Bronchial epithelial cell (primary cell): ENCODE measurements around the gene HMCES. TPM values are rescaled to one million over a fixed set of nuclear protein-coding genes. Genes with fewer than 3 reads are reported as not detected.
"Not testable (repeated sequence)": the region's sequence is repeated elsewhere in the genome, so short reads cannot be mapped to it uniquely, and the experiment has no call there.

ENCODE experiments used
- DNase-seq: peaks from one replicate; pipeline ENCODE4 v3.0.0-alpha.2; 2010; ENCODE audit warnings: low read depth
- FAIRE-seq: peaks from 2 replicates; lab custom pipeline; 2011; peaks lifted over from hg19 to GRCh38; lab: Jason Lieb, UNC
- H3K27me3 ChIP-seq: 2 replicates; pipeline ENCODE4 v1.5.1; 2011; ENCODE audit warnings: low read length; ENCODE audit not compliant: control insufficient read depth, insufficient read depth
- H3K36me3 ChIP-seq: 2 replicates; pipeline ENCODE4 v1.5.1; 2011; ENCODE audit warnings: low read length; ENCODE audit not compliant: control insufficient read depth, insufficient read depth
- H3K4me3 ChIP-seq: 2 replicates; pipeline ENCODE4 v1.5.1; 2011; ENCODE audit warnings: mild to moderate bottlenecking, low read depth, low read length, control low read depth
- CTCF ChIP-seq: IDR thresholded peaks from 2 replicates; pipeline ENCODE4 v1.5.1; 2011; ENCODE audit warnings: mild to moderate bottlenecking, moderate library complexity, low read length, control low read depth, inconsistent platforms; ENCODE audit not compliant: insufficient read depth, severe bottlenecking
- total RNA-seq: library from RNA; depleted of rRNA; stranded (reverse); fragments of >200 nt; gene quantifications from 2 replicates; pipeline ENCODE4 v1.2.1, GENCODE V29; 2014

The HMCES gene
- total RNA-seq, 1 donor from 2014 or later: 30.5 TPM

GRCh38 chr3:129245141-129245540 lies 33.5 kb upstream of the HMCES start:
- Histone ChIP-seq H3K36me3 (no peaks in the 10 kb centered on the region), H3K4me3 (no peak overlapping the region), H3K27me3 (no peaks in the 10 kb centered on the region)
- no peak for FAIRE-seq
- DNase-seq: peak; percentile 81
- no peak for TF ChIP-seq CTCF

GRCh38 chr3:129245641-129246306 lies 32.9 kb upstream of the HMCES start:
- not testable (repeated sequence) for H3K4me3 ChIP-seq, H3K27me3 ChIP-seq, FAIRE-seq, H3K36me3 ChIP-seq
- peak; percentile 76 for TF ChIP-seq CTCF
- peak; percentile 75 for DNase-seq

- TF ChIP-seq CTCF: no peak
- Histone ChIP-seq H3K27me3 (no peaks in the 10 kb centered on the region), H3K36me3 (no peaks in the 10 kb centered on the region), H3K4me3 (no peak overlapping the region)
- DNase-seq (no peak), FAIRE-seq (no peak)
These were observed 32.0 kb upstream of the HMCES start for GRCh38 chr3:129246636-129247035.

- Histone ChIP-seq H3K4me3 (peak overlapping the region; percentile 94), H3K27me3 (no peaks in the 10 kb centered on the region), H3K36me3 (peaks cover 9% of the 10 kb centered on the region)
- TF ChIP-seq CTCF: no peak
- no peak for FAIRE-seq
- DNase-seq: no peak
These were observed 30.2 kb upstream of the HMCES start for GRCh38 chr3:129248286-129248979.

- Histone ChIP-seq H3K4me3 (peak within 1 kb of the TSS; percentile 94), H3K36me3 (peaks cover 12% of the 10 kb centered on the region), H3K27me3 (no peaks in the 10 kb centered on the region)
- no peak for FAIRE-seq
- no peak for TF ChIP-seq CTCF
- DNase-seq: peak; percentile 79
These were observed 29.2 kb upstream of the HMCES start, which contains the start of gene COPG1 for GRCh38 chr3:129249284-129250065. TSS of gene COPG1 (plus strand) at chr3:129249606. CDS start at chr3:129249710, 104 bp downstream.
